HG02870 (cell line): ENCODE data around the gene TMEFF2.

Source experiments
- ATAC-seq: cut with Tn5 transposase; IDR thresholded peaks from one replicate; pipeline ENCODE4 v1.9.1; 2021; ENCODE audit warnings: mild to moderate bottlenecking, moderate library complexity; ENCODE audit not compliant: unreplicated experiment

TMEFF2 gene

GRCh38 chr2:191979221-191979730 lies 215.5 kb downstream of the TMEFF2 start:
- no peak for ATAC-seq

GRCh38 chr2:191977754-191978153 lies 217.0 kb downstream of the TMEFF2 start:
- no peak for ATAC-seq

GRCh38 chr2:191976436-191976835 lies 218.3 kb downstream of the TMEFF2 start:
- no peak for ATAC-seq

- no peak for ATAC-seq
These were observed 220.1 kb downstream of the TMEFF2 start for GRCh38 chr2:191974676-191975075.

- ATAC-seq: no peak
These were observed 223.9 kb downstream of the TMEFF2 start for GRCh38 chr2:191970867-191971266.

GRCh38 chr2:191968120-191968519 lies 226.6 kb downstream of the TMEFF2 start:
- ATAC-seq: no peak

GRCh38 chr2:191965733-191966132 lies 229.0 kb downstream of the TMEFF2 start:
- ATAC-seq: no peak

GRCh38 chr2:191961556-191961955 lies 233.2 kb downstream of the TMEFF2 start:
- ATAC-seq: no peak

- no peak for ATAC-seq
These were observed 235.5 kb downstream of the TMEFF2 start for GRCh38 chr2:191959209-191959608.

- ATAC-seq: no peak
These were observed 236.5 kb downstream of the TMEFF2 start for GRCh38 chr2:191957996-191958860.

- ATAC-seq: no peak
These were observed 240.3 kb downstream of the TMEFF2 start for GRCh38 chr2:191954451-191954850.

GRCh38 chr2:191952515-191953270 lies 242.0 kb downstream of the TMEFF2 start:
- no peak for ATAC-seq

- no peak for ATAC-seq
These were observed 242.9 kb downstream of the TMEFF2 start for GRCh38 chr2:191951832-191952231.

GRCh38 chr2:191951376-191951775 lies 243.4 kb downstream of the TMEFF2 start:
- ATAC-seq: no peak

GRCh38 chr2:191950132-191950874 lies 244.4 kb downstream of the TMEFF2 start:
- peak; percentile 53 for ATAC-seq

- ATAC-seq: no peak
These were observed 247.5 kb downstream of the TMEFF2 start for GRCh38 chr2:191947235-191947634.

- ATAC-seq: peak; percentile 59
These were observed 248.1 kb downstream of the TMEFF2 start for GRCh38 chr2:191946471-191947182.

GRCh38 chr2:191945623-191946022 lies 249.1 kb downstream of the TMEFF2 start:
- ATAC-seq: no peak

- ATAC-seq: no peak
These were observed 252.0 kb downstream of the TMEFF2 start for GRCh38 chr2:191942739-191943103.

- ATAC-seq: no peak
These were observed 252.5 kb downstream of the TMEFF2 start for GRCh38 chr2:191942090-191942738.
